ENCODE data around the gene ERMP1. TPM values are rescaled to one million over a fixed set of nuclear protein-coding genes. Genes with fewer than 3 reads are reported as not detected.

ERMP1 gene
- total and polyA plus RNA-seq, 12 donors = 5.1 to 26.2 (median 22.3) TPM

DNA sequence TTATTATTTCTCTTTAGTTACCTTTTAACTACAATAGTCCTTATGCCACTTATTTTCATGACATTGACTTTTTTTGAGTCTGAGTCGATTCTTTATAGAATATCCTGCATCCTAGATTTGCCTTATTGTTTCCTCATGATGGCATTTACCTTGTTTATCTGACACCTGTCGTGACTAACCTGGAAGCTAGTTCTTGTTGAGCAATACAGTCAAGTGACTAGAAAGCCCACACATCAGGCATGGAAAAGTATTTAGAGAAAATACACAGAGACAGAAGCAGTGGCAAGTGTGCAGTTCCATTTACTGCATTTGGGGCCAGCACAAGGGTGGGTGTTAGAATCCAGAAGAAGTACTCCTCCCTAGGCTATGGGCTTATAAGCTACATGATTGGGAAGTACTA is 97.8 kb downstream of the ERMP1 start:
- no peak overlapping the region for H3K4me3 ChIP-seq
- peaks cover 0 to 90% (median 9%) of the 10 kb centered on the region in 9 donors for H3K36me3 ChIP-seq
- H3K27me3 ChIP-seq = no peaks in the 10 kb centered on the region
- H3K9me3 ChIP-seq = no peaks in the 10 kb centered on the region
- 95 to 97% methylated on average over 2 of the region's 2 CpGs for WGBS, 2 donors
- TF ChIP-seq, protein P1, sequence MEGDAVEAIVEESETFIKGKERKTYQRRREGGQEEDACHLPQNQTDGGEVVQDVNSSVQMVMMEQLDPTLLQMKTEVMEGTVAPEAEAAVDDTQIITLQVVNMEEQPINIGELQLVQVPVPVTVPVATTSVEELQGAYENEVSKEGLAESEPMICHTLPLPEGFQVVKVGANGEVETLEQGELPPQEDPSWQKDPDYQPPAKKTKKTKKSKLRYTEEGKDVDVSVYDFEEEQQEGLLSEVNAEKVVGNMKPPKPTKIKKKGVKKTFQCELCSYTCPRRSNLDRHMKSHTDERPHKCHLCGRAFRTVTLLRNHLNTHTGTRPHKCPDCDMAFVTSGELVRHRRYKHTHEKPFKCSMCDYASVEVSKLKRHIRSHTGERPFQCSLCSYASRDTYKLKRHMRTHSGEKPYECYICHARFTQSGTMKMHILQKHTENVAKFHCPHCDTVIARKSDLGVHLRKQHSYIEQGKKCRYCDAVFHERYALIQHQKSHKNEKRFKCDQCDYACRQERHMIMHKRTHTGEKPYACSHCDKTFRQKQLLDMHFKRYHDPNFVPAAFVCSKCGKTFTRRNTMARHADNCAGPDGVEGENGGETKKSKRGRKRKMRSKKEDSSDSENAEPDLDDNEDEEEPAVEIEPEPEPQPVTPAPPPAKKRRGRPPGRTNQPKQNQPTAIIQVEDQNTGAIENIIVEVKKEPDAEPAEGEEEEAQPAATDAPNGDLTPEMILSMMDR (IDR thresholded peaks at IDR 0.05) = no peak
- no peaks in the 10 kb centered on the region for H3K4me1 ChIP-seq
- intact Hi-C loops (cut with DNase I) = no loop called here
- ATAC-seq (no peak), DNase-seq (no peak)
- no peak overlapping the region for H3K27ac ChIP-seq

Other genes with a start within 250 kb of the ERMP1 start
- gene RIC1, start 204.0 kb downstream of the ERMP1 start, total RNA-seq = 10 to 100 TPM in 2 of 10 donors, 1 to 10 TPM in 8; 7.8 to 13.8 (median 8.5) TPM
- 1 to 10 TPM; 2.5 to 3.7 TPM for gene RIC1, start 204.0 kb downstream of the ERMP1 start, polyA plus RNA-seq
- gene MLANA, start 57.8 kb upstream of the ERMP1 start, total RNA-seq = not detected
- not detected for gene MLANA, start 57.8 kb upstream of the ERMP1 start, polyA plus RNA-seq
- 10 to 100 TPM; 21.5 to 36.2 (median 26.8) TPM for gene RANBP6, start 182.5 kb upstream of the ERMP1 start, total RNA-seq
- gene RANBP6, start 182.5 kb upstream of the ERMP1 start, polyA plus RNA-seq = 10 to 100 TPM in 1 of 2 donors, 1 to 10 TPM in 1; 8.7 to 12.9 TPM

Data from heart right ventricle (tissue), 16 donors.